Measurements from ENCODE around the gene TMEM269. TPM values are rescaled to one million over a fixed set of nuclear protein-coding genes. Genes with fewer than 3 reads are reported as not detected.

Gene TMEM269
- total and polyA plus RNA-seq, 10 of the 15 experiments (the other 5 are each of a cell fraction or from before 2014, with no cell fraction given) = 0.02 to 0.26 (median 0.06) TPM; not detected in 2

DNA sequence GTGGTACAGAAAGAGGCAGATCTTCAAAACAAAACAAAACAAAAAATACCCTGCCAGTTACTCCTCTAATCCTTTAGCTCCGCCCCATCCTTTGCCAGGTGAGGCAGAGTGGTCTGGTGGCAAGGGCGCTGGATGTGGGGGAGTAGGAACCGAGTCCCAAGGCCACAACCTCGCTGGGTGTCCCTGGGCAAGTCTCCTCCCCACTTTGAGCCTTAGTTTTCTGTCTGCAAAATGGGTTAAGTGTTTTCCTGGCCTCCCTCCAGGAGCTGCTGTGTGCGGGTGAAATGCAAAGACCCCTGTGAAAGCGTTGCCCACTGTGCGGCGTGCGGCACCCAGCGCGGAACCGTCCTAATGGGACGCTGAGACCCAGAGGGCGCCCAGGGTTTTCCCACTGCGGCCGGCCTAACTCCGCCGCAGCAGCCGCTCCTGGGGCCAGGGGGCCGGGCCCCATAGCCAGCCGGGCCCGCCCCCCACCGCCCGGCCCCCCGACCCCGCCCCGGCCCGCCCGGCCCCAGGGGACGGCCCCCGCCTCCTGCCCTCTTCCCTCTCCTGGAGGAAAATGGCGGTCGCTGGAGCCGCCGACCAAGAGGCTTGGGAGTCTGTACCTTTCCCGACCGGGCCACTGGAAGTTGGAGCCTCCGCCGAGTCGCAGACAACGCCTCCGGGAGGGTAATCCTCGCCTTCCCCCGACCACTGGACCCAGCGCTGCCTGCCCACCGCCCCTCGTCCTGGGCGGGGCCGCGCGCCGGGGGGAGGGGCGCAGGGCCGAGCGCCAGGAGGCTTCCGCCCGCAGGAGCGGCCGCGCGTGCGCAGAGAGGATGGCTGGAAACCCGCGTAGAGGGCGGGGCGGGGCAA is 32.0 kb downstream of the TMEM269 start, which contains the start of the genes ERMAP and SVBP (continued):
- TF ChIP-seq MLLT1 (IDR thresholded peaks at IDR 0.05) (0 out of 2 replicates have a peak, but pooled peaks have one; percentile 14), ZNF207 (IDR thresholded peaks at IDR 0.05; ENCODE audit: borderline replicate concordance) (no peak), POLR2AphosphoS2 (IDR thresholded peaks at IDR 0.05; ENCODE audit: low read depth, low read length) (0 out of 2 replicates have a peak, but pooled peaks have one; percentile 57), NRF1 (conservative IDR thresholded peaks at IDR 0.05; ENCODE audit: low read depth, low read length) (peak; percentile 70), NFXL1 (IDR thresholded peaks at IDR 0.05; ENCODE audit: borderline replicate concordance) (peak; percentile 27; the same call in 1 of the 2 replicates), ZNF217 (IDR thresholded peaks at IDR 0.05) (no peak), IRF4 (IDR thresholded peaks at IDR 0.05; ENCODE audit: low read depth, low read length) (no peak), JUND (IDR thresholded peaks at IDR 0.05; ENCODE audit: low read depth, low read length) (no peak), SREBF2 (IDR thresholded peaks at IDR 0.05; ENCODE audit: low read length) (no peak), FOXK2 (IDR thresholded peaks at IDR 0.05) (no peak), CBX3 (IDR thresholded peaks at IDR 0.05; ENCODE audit: borderline replicate concordance, low read depth) (no peak), CHD1 (IDR thresholded peaks at IDR 0.05; ENCODE audit: low read depth, low read length) (no peak), KLF5 (IDR thresholded peaks at IDR 0.05; ENCODE audit: partially characterized antibody) (no peak), SUPT20H (IDR thresholded peaks at IDR 0.05; ENCODE audit: borderline replicate concordance, control insufficient read depth, low read depth, low read length) (no peak), GATAD2B (conservative IDR thresholded peaks at IDR 0.05; ENCODE audit: low read depth) (peak; percentile 67; the same call in 1 of the 2 replicates), BHLHE40 (IDR thresholded peaks at IDR 0.05; ENCODE audit: borderline replicate concordance in 1 of 2, low read depth in 2 of 2, low read length in 1 of 2) (peak in 1 of 2 experiments; percentile 45; a peak in 2 of 4 replicates), PML (IDR thresholded peaks at IDR 0.05; ENCODE audit: low read length) (peak; percentile 53; the same call in 1 of the 2 replicates)
- TF ChIP-seq, protein P1, sequence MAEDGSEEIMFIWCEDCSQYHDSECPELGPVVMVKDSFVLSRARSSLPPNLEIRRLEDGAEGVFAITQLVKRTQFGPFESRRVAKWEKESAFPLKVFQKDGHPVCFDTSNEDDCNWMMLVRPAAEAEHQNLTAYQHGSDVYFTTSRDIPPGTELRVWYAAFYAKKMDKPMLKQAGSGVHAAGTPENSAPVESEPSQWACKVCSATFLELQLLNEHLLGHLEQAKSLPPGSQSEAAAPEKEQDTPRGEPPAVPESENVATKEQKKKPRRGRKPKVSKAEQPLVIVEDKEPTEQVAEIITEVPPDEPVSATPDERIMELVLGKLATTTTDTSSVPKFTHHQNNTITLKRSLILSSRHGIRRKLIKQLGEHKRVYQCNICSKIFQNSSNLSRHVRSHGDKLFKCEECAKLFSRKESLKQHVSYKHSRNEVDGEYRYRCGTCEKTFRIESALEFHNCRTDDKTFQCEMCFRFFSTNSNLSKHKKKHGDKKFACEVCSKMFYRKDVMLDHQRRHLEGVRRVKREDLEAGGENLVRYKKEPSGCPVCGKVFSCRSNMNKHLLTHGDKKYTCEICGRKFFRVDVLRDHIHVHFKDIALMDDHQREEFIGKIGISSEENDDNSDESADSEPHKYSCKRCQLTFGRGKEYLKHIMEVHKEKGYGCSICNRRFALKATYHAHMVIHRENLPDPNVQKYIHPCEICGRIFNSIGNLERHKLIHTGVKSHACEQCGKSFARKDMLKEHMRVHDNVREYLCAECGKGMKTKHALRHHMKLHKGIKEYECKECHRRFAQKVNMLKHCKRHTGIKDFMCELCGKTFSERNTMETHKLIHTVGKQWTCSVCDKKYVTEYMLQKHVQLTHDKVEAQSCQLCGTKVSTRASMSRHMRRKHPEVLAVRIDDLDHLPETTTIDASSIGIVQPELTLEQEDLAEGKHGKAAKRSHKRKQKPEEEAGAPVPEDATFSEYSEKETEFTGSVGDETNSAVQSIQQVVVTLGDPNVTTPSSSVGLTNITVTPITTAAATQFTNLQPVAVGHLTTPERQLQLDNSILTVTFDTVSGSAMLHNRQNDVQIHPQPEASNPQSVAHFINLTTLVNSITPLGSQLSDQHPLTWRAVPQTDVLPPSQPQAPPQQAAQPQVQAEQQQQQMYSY (CRISPR knock-in tag; IDR thresholded peaks at IDR 0.05) = no peak
- TF ChIP-seq, protein P2, sequence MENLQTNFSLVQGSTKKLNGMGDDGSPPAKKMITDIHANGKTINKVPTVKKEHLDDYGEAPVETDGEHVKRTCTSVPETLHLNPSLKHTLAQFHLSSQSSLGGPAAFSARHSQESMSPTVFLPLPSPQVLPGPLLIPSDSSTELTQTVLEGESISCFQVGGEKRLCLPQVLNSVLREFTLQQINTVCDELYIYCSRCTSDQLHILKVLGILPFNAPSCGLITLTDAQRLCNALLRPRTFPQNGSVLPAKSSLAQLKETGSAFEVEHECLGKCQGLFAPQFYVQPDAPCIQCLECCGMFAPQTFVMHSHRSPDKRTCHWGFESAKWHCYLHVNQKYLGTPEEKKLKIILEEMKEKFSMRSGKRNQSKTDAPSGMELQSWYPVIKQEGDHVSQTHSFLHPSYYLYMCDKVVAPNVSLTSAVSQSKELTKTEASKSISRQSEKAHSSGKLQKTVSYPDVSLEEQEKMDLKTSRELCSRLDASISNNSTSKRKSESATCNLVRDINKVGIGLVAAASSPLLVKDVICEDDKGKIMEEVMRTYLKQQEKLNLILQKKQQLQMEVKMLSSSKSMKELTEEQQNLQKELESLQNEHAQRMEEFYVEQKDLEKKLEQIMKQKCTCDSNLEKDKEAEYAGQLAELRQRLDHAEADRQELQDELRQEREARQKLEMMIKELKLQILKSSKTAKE (IDR thresholded peaks at IDR 0.05; ENCODE audit: low read depth, poor library complexity, severe bottlenecking) = no peak
- TF ChIP-seq, protein P3, sequence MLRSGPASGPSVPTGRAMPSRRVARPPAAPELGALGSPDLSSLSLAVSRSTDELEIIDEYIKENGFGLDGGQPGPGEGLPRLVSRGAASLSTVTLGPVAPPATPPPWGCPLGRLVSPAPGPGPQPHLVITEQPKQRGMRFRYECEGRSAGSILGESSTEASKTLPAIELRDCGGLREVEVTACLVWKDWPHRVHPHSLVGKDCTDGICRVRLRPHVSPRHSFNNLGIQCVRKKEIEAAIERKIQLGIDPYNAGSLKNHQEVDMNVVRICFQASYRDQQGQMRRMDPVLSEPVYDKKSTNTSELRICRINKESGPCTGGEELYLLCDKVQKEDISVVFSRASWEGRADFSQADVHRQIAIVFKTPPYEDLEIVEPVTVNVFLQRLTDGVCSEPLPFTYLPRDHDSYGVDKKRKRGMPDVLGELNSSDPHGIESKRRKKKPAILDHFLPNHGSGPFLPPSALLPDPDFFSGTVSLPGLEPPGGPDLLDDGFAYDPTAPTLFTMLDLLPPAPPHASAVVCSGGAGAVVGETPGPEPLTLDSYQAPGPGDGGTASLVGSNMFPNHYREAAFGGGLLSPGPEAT (IDR thresholded peaks at IDR 0.05; ENCODE audit: low read depth) = peak; percentile 78; the same call in 1 of the 2 replicates

All from GM12878 (cell line).